Effector memory CD8-positive, alpha-beta T cell (primary cell): ENCODE results near the gene PLCH1.

ENCODE experiments used
- ATAC-seq: fragments of 150-1000 bp; cut with Tn5 transposase; replicated peaks from 2 replicates; pipeline ENCODE4 v1.10.0; 2021; ENCODE audit warnings: mild to moderate bottlenecking, moderate library complexity
- DNase-seq, 3 experiments: peaks; one replicate each; pipeline ENCODE4 v3.0.0; 2021
- H3K27ac Mint-ChIP-seq, 2 donors: one replicate each; pipeline ENCODE4 v1.8.0; 2022; ENCODE audit warnings: mild to moderate bottlenecking in 2 of 2, mixed read lengths in 2 of 2, moderate library complexity in 2 of 2
- H3K27me3 Mint-ChIP-seq, 2 donors: one replicate each; pipeline ENCODE4 v1.8.0; 2022; ENCODE audit warnings: mixed read lengths in 2 of 2
- H3K36me3 Mint-ChIP-seq: one replicate; pipeline ENCODE4 v1.8.0; 2022; ENCODE audit warnings: mild to moderate bottlenecking, moderate library complexity, mixed read lengths; ENCODE audit not compliant: insufficient read depth
- H3K4me1 Mint-ChIP-seq, 2 donors: one replicate each; pipeline ENCODE4 v1.8.0; 2022; ENCODE audit warnings: low read depth in 2 of 2, mixed read lengths in 2 of 2
- H3K4me3 Mint-ChIP-seq, 2 donors: one replicate each; pipeline ENCODE4 v1.8.0; 2022; ENCODE audit warnings: mild to moderate bottlenecking in 2 of 2, mixed read lengths in 2 of 2, moderate library complexity in 2 of 2
- H3K9me3 Mint-ChIP-seq, 2 donors: one replicate each; pipeline ENCODE4 v1.8.0; 2022; ENCODE audit warnings: mixed read lengths in 2 of 2

Gene PLCH1

DNA sequence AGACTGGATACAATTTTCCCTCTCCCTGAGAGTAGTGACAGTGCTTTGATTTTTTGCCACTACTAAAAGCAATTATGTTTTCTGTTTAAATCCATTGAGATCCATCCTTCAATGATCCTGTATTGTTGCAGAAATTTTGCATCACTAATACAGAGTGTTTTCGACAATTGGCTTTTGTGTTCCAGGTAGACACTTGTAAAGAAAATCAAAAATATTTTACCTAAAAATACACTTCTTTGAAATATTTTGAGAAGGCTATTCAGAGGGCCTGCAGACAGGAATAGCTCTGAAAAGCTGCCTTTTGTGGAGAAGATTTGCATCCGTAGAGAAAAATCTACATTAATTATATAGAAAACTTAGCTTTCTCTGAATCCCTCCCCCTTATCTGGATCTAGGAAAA lies 384.6 kb downstream of the PLCH1 start:
- DNase-seq = no peak
- no peak overlapping the region for H3K4me3 Mint-ChIP-seq
- peaks cover 0 to 3% of the 10 kb centered on the region in 2 donors for H3K27me3 Mint-ChIP-seq
- H3K36me3 Mint-ChIP-seq = no peaks in the 10 kb centered on the region
- no peak for ATAC-seq
- no peaks in the 10 kb centered on the region for H3K4me1 Mint-ChIP-seq
- peaks cover 0 to 1% of the 10 kb centered on the region in 2 donors for H3K9me3 Mint-ChIP-seq
- H3K27ac Mint-ChIP-seq = no peak overlapping the region

DNA sequence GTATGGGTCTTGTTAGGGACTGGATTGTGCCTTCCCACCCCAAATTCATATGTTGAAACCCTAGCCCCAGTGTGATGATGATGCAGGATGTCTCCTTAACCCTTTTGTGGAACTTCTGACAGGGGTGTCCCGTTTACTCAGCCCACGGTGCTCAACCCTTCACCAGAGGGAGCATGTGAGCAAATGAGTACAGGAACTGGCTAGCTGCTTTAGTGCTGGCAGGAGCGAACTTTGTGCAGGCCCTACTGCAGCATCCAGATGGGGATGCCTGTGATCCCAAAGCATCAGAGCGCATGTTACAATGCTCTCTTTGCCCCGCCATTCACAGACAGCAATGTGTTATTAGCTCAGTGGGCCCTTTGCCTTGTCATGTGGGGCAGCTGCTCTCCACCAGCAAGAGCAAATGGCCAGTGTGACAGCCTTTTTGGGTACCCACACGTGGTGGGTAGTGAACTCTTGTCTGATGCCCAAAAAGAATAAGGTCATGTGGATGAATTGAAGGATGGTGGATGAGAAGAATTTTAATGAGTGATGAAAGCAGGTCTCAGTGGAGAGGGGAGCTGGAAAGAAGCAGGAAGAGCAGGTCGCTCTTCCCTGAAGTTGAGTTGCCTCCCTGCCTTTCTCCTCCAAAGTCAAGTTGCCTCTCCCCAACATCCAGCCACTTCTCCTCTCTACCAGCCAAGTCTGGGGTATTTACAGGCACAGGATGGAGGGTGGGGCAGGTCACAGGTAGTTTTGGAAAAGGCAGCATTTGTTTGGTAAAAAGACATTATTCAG lies 388.1 kb downstream of the PLCH1 start:
- Mint-ChIP-seq H3K4me1 (no peaks in the 10 kb centered on the region), H3K36me3 (no peaks in the 10 kb centered on the region), H3K4me3 (no peak overlapping the region), H3K27me3 (peaks cover 0 to 7% of the 10 kb centered on the region in 2 donors), H3K9me3 (no peaks in the 10 kb centered on the region), H3K27ac (no peak overlapping the region)
- ATAC-seq (no peak), DNase-seq (no peak)

DNA sequence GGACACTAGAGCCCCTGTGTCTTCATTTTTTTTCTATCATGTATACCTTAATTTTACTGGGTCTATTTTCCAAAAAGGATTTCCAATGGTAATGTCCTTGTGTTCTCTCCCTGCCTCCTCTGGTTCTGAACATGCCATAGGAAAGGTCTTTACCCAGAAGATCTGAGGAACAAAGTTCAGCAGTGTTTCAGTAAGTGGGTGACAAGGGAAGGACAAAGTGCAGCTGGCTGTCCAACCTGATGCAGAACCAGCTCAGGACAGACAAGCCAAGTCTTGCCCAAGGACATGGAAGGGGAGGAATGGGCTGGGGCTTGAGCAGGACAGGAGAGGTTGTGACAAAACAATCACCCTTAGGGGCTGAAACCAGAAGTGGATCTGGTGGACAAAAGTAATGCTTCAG lies 390.2 kb downstream of the PLCH1 start:
- Mint-ChIP-seq H3K36me3 (no peaks in the 10 kb centered on the region), H3K4me1 (no peaks in the 10 kb centered on the region), H3K4me3 (no peak overlapping the region), H3K9me3 (no peaks in the 10 kb centered on the region), H3K27ac (no peak overlapping the region), H3K27me3 (peaks cover 0 to 7% of the 10 kb centered on the region in 2 donors)
- no peak for ATAC-seq
- no peak for DNase-seq

DNA sequence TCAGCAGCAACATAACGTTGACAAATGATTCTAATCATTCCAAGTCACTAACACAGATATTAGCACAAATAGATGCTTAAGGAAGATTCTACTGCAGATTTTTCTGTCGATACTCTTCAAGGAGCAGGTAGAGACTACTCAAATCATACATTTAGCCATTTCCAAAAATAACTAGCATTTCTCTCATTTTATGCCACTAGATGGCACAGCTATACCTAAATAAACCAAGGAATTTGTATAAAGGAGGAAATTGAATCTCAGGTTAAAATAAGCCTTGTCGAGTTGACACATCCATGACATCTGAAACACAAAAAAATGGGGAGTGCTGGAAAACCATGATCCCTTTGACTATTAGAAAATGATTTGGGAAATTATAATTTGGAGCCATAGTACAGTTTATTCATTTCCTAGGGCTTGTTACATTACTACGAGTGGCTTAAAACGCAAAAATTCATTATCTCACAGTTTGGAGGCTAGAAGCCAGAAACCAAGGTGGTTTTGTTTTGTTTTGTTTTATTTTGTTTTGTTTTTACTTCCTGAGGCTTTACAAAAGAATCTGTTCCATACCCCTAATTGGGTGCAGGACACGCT lies 391.9 kb downstream of the PLCH1 start:
- Mint-ChIP-seq H3K9me3 (no peaks in the 10 kb centered on the region), H3K4me3 (no peak overlapping the region), H3K4me1 (no peaks in the 10 kb centered on the region), H3K27me3 (peaks cover 0 to 7% of the 10 kb centered on the region in 2 donors), H3K36me3 (no peaks in the 10 kb centered on the region), H3K27ac (no peak overlapping the region)
- no peak for ATAC-seq
- DNase-seq = no peak

DNA sequence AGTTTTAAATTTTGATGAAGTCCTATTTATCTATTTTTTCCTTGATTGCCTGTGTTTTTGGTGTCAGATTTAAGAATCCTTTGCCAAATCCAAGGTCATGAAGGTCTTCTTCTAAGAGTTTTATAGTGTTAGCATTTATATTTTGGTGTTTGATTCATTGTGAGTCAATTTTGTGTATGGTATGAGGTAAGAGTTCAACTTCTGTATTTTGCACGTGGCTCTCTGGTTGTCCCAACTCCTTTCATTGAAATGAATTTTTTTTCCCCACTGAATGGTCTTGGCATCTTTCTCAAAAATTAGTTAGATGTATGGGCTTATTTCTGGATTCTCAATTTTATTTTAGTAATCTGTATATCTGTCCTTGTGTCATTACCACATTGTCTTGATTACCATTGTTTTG lies 394.3 kb downstream of the PLCH1 start:
- DNase-seq (no peak), ATAC-seq (no peak)
- Mint-ChIP-seq H3K4me3 (no peak overlapping the region), H3K9me3 (no peaks in the 10 kb centered on the region), H3K36me3 (no peaks in the 10 kb centered on the region), H3K27ac (no peak overlapping the region), H3K4me1 (no peaks in the 10 kb centered on the region), H3K27me3 (peaks cover 0 to 7% of the 10 kb centered on the region in 2 donors)

DNA sequence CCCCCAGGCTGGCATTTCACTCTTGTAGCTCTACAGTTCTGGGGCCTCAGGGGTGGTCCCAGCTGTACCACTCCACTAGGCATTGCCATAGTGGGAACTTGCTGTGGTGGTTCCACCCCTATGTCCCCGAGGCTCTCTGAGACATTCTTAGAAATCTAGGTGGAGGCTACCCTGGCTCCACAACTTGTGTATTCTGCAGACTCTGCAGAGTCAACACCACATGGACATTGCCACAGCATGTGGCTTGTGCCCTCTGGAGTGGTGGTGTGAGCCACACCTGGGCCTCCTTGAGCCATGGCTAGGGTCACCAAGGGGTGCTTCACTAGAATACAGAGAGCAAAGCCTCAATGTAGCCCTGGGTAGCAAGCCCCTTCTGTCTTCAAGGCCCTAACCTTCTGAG lies 397.0 kb downstream of the PLCH1 start:
- no peak for ATAC-seq
- Mint-ChIP-seq H3K36me3 (no peaks in the 10 kb centered on the region), H3K4me3 (no peak overlapping the region), H3K27me3 (no peaks in the 10 kb centered on the region), H3K27ac (no peak overlapping the region), H3K4me1 (no peaks in the 10 kb centered on the region), H3K9me3 (no peaks in the 10 kb centered on the region)
- DNase-seq = no peak

DNA sequence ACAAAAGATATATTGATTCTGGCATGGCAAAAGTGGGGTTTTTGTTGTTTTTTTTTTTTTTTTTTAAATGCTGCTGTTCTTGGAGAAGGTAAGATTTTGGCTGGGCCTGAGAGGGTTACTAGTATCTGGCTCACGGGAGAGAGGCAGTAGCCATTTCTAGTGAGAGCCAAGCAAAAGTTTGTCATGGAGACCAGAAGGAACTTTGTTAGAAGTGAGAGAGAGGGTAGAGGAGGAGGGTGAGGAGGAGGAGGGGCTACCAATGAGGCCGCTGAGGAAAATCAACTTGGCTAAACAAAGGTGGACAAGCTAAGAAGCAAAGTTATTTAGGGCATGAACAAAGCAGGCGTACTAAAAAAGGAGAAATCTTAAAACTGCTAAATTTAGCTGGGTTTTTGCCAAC lies 402.5 kb downstream of the PLCH1 start:
- no peak overlapping the region for H3K4me3 Mint-ChIP-seq
- no peaks in the 10 kb centered on the region for H3K9me3 Mint-ChIP-seq
- H3K4me1 Mint-ChIP-seq = no peaks in the 10 kb centered on the region
- H3K36me3 Mint-ChIP-seq = no peaks in the 10 kb centered on the region
- H3K27ac Mint-ChIP-seq = no peak overlapping the region
- no peaks in the 10 kb centered on the region for H3K27me3 Mint-ChIP-seq
- DNase-seq (no peak), ATAC-seq (no peak)

DNA sequence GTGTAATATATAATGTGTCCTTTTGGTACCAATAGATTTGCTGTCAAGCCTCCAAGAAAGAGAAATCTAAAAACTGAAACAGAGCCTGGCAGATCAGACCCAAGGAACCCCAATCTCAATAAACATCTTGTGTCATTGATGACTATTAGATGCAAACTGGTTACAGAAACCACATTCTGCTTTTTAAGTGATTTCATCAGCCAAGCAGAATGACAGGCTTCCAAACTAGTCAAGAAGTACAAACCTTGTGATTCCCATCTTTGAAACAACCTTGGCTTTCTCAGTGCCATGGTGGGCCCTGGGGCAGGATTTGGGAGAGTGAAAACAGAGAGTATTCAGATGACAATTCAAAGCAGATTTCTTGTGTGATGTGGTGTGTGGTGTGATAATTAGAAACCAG lies 405.8 kb downstream of the PLCH1 start:
- H3K36me3 Mint-ChIP-seq = no peaks in the 10 kb centered on the region
- no peaks in the 10 kb centered on the region for H3K9me3 Mint-ChIP-seq
- peaks cover 0 to 3% of the 10 kb centered on the region in 2 donors for H3K4me1 Mint-ChIP-seq
- no peak for DNase-seq
- ATAC-seq = no peak
- no peak overlapping the region for H3K27ac Mint-ChIP-seq
- no peak overlapping the region for H3K4me3 Mint-ChIP-seq
- no peaks in the 10 kb centered on the region for H3K27me3 Mint-ChIP-seq

DNA sequence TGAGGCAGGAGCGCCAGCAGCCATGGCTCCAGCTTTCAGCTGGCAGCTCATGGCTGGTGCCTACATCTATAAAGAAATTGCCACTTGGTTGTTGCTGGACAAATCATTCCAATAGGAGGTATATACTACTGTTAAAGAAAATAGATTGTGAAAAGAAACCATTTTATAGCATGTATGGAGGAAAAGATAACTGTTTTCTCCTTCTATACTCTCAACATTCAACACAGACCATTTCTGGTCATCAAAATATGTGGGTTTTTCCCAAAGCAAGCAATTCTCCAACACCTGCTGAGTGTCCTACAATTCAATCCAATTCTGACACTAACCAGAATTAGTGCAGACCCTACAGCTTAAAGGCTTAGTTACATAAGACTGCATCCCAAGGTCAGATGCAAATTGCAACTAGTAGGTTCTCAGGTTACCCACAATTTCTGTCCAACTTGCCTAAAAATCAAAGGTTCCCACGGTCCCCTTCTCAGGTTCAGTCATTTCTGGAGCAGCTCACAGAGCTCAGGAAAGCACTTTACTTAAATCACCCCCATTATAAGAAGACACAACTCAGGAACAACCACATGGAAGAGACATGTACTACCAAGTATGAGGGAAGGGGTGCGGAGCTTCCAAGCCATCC lies 409.0 kb downstream of the PLCH1 start:
- H3K4me1 Mint-ChIP-seq = peaks cover 0 to 3% of the 10 kb centered on the region in 2 donors
- DNase-seq = no peak
- H3K27ac Mint-ChIP-seq = no peak overlapping the region
- H3K9me3 Mint-ChIP-seq = no peaks in the 10 kb centered on the region
- H3K36me3 Mint-ChIP-seq = no peaks in the 10 kb centered on the region
- H3K27me3 Mint-ChIP-seq = no peaks in the 10 kb centered on the region
- no peak overlapping the region for H3K4me3 Mint-ChIP-seq
- no peak for ATAC-seq

DNA sequence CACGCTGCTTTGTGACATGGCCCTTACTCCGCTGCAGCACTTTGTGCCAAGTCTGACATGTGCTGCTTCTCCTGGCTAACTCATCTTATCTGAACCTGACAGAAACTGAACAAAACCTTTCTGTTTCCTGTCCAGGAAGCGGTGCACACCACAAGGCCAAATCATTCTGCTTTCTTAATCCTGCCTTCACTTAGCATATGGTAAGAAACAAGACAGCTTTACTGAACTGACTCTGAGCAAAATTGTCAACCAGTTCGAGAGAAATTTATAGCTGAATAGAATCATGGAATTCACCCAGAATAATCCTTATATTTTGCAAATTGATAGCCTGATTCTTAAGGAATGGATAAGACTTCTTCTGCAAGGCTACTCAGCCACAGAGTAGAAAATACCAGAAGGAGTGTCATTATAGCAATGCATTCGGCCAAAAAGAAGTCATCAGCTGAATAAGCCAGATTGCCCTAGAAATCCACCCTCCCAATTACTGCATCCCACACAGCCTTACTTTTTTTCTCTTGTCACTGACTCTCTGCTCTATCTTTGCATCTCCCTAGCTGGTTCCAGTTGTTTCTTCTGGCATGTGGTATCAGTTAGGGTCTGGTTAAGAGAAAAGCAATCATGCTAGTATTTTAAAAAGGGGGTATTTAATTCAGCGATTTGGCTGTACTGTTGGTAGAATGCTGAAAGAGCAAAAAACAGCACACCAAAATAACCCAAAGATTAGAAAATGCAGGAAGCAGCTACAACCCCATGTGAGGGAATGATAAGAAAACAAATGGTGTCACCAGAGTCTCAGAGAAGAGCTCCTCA lies 409.8 kb downstream of the PLCH1 start:
- Mint-ChIP-seq H3K36me3 (no peaks in the 10 kb centered on the region), H3K9me3 (no peaks in the 10 kb centered on the region), H3K27ac (no peak overlapping the region), H3K4me3 (no peak overlapping the region), H3K27me3 (no peaks in the 10 kb centered on the region), H3K4me1 (peaks cover 0 to 3% of the 10 kb centered on the region in 2 donors)
- no peak for ATAC-seq
- no peak for DNase-seq

DNA sequence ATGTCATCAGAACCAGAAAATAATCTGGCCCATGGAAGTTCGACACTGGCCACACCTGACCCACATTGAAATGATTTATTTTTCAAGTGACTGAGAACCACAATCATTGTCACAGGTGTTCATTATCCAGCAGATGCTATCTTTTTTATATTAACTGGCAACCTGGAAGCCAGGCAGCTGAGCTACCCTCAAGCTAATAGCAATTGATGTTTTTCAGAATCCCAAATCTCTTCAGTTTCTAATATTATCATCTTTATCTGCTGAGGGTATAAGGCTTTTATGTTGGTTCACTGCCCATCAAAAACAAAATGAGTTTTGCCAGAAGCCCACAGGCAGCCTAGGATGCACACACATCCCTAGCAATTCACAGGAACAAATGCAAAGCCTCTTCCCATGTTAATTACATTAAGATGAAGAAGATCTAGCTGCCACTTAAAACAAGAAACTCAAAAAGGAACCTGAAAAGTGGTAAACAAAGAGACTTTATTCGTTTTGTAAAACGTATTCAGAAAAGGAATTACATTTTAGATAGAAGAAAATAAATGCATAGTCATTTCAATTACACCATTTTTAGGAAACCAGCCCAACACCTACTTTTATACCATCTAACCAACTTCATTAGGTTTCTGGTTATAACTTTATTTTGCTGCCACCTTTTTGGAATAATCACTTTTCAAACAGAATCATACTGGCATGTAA lies 410.5 kb downstream of the PLCH1 start:
- no peak for DNase-seq
- no peaks in the 10 kb centered on the region for H3K27me3 Mint-ChIP-seq
- no peaks in the 10 kb centered on the region for H3K9me3 Mint-ChIP-seq
- H3K36me3 Mint-ChIP-seq = no peaks in the 10 kb centered on the region
- no peak overlapping the region for H3K4me3 Mint-ChIP-seq
- H3K27ac Mint-ChIP-seq = no peak overlapping the region
- H3K4me1 Mint-ChIP-seq = peaks cover 0 to 3% of the 10 kb centered on the region in 2 donors
- ATAC-seq = no peak

DNA sequence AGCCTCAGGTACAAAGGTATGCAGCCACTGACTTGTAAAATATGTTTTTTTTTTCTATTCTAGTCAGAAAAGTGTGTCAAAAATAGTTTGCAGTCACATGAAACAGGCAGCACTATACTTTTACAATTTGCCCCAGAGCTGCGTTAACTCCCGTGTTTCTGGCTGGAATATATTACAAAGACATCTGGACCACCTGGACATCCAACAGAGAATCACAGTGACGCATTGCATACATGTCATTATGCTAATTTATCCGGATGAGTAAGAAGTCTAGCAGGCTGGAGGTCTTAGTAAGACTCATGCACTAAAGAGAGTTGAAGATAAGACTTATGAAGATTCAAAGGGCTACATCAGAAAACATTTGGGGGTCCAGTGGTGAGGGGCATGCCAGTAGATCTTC lies 412.2 kb downstream of the PLCH1 start:
- Mint-ChIP-seq H3K27ac (no peak overlapping the region), H3K9me3 (no peaks in the 10 kb centered on the region), H3K4me1 (peaks cover 0 to 3% of the 10 kb centered on the region in 2 donors), H3K4me3 (no peak overlapping the region), H3K27me3 (no peaks in the 10 kb centered on the region), H3K36me3 (no peaks in the 10 kb centered on the region)
- DNase-seq (no peak), ATAC-seq (no peak)

DNA sequence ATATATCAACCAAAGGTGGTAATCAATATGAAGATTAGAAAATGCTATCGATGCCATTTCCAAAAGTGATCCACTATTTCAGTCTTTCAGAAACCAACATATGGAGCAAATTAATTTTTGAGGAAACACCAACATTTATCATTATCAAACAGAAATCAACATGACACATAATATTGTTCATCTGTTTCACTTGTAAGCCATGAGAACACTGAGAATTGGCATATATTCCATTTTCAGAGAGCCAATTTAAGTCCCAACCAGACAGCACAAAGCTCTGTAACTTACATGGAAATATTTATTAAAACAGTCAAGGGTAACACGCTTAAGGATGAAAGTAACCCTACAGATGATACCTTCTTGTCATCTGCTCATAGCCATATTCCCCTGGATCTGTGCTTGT lies 413.8 kb downstream of the PLCH1 start:
- no peak overlapping the region for H3K4me3 Mint-ChIP-seq
- DNase-seq = no peak
- H3K27me3 Mint-ChIP-seq = no peaks in the 10 kb centered on the region
- H3K27ac Mint-ChIP-seq = no peak overlapping the region
- H3K36me3 Mint-ChIP-seq = no peaks in the 10 kb centered on the region
- peaks cover 0 to 3% of the 10 kb centered on the region in 2 donors for H3K4me1 Mint-ChIP-seq
- no peak for ATAC-seq
- no peaks in the 10 kb centered on the region for H3K9me3 Mint-ChIP-seq
